AG08395 (cell line): Measurements from ENCODE around the gene ANKEF1.

Experiments used
- DNase-seq: peaks from one replicate; pipeline ENCODE4 v3.0.0; 2012; ENCODE audit warnings: mixed read lengths, low spot score

The ANKEF1 gene

DNA sequence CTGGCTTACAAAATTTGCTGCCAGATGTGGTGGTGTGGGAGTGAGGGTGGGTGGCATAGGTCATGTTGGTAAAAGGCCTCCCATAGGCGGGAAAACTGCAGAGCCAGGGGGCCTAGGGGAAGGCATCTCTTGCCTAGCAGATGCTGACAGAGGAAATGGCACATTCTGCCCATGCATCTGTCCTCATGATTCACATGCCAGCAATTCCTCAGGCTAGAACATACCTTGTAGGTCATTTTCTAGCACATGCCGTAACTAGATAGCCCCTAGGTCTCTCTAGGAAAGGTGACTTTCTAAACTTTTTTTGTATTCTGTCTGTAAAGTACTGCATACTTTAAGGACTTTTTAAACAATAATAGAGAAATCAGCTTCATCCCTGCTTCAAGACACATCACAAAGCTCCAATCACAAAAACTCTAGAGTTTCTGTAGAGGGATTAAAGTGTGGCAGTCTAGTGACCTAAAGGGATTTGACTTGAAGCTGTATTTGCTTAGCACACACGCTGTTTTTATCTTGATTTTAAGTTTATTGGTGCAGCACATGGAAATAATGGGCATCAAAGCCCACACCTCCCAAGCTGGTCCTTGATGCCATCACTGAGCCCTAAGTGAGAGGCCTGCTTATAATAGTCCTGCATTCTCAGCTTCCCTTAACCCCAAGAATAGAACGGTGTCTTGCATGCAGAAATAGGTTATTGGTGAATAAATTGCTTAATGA lies 55.2 kb downstream of the ANKEF1 start:
- DNase-seq, result no peak

- DNase-seq, result peak; percentile 62
Observed at GRCh38 chr20:10090588-10091166, 55.9 kb downstream of the ANKEF1 start.

GRCh38 chr20:10093087-10093591 lies 58.4 kb downstream of the ANKEF1 start:
- DNase-seq, result peak; percentile 80

DNA sequence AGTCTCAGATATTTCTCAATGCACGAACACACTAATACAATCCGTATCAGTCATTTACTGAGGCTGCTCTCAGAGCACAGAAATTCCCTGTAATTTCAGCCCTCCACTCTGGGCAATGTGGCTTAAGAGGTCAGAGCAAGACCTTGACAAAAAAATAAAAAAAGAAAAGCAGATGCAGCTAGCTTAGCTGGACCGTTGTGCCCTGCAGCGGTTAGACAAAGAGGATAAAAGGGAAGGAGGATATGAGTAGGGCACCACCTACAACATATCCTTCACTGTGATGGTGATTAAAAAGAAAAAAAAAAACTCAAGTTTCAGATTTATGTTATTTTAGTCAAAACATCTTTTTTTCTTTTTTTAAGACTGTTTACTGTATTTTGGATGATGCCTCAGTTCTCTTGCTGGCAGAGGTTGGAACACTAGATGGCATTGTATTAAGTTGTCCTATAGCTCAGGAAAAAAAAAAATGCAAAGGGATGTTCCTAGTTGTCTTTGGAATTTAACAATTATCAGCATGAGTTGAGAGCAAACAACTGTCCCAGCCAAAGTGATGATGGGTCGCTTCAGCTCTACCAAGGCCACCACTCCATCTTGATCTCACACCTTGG lies 59.9 kb downstream of the ANKEF1 start:
- no peak for DNase-seq

GRCh38 chr20:10096790-10097189 lies 62.0 kb downstream of the ANKEF1 start:
- no peak for DNase-seq

- DNase-seq, result no peak
Observed at GRCh38 chr20:10105046-10105445, 70.3 kb downstream of the ANKEF1 start.
